Effector CD8-positive, alpha-beta T cell (primary cell): ENCODE data around the gene OLFML2B.

ENCODE experiments used
- DNase-seq: peaks from one replicate; lab custom pipeline; 2025; lab: John Stamatoyannopoulos, UW

Gene OLFML2B

DNA sequence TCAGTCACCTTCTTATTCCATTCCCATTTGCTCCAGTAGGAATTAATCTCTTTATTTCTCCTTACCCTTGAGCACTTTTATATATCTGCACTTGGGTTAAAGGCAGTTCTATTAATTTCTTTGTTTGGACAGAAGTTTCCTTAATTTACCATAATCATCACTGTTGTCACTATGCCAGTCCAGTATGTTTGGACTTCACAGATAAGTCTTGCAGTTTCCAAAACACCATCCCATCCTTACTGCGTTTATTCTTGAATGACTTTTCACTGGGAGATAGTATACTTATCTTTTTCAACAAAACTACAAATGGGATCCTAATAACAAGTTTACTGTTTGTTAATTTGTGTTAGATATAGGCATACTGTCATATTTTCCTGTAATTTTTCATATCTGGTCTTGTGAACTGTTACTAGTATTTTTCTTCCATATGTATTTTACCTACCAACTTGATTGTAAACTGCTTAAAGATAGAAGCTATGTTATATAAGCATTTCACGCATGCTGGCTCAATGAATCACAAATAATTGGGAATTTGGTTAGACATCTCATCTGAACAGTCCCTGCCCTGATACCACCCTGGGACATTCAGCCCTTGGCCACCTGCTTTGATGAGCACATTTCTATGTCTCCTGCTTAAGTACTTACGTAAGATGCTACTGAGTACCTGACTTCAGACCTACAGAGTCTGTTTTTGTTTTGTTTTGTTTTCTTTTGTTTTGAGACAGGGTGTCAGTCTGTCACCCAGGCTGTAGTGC lies 78.2 kb downstream of the OLFML2B start:
- no peak for DNase-seq

DNA sequence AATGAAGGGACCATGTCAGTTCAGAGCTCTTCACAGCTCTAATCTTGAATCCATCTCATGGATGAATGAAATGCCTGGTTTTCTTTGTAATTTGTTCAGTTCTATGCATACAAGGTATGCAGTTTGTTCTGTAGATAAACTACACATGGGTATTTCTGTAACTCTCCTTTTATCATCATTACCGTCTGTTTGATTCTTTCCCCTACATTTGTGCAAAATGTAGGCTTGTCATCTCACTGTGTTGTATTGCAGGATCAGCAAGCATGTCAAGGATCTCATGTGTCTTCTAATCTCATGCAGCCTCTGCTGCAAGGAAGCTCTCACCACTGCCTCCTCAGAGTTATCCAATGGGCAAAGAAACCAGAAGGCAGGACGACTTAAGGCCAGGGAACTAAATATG lies 79.3 kb downstream of the OLFML2B start:
- DNase-seq: no peak

DNA sequence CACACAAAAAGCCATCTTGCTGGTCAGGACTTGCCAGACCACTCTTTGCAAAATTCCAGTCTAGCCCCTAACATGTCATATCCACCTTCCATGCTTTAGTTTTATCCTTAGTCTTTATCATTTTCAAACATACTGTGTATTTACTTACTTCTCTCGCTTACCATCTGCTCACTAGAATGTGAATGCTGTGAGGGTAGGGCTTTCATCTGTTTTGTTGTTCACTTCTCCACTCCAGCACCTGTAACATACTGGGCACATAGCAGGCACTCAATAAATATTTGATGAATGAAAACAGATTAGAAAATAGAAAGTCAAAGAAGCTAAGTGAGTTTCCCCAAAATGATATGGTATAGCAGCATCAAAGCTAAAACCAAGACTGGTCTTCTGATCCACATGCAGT lies 79.9 kb downstream of the OLFML2B start:
- no peak for DNase-seq

DNA sequence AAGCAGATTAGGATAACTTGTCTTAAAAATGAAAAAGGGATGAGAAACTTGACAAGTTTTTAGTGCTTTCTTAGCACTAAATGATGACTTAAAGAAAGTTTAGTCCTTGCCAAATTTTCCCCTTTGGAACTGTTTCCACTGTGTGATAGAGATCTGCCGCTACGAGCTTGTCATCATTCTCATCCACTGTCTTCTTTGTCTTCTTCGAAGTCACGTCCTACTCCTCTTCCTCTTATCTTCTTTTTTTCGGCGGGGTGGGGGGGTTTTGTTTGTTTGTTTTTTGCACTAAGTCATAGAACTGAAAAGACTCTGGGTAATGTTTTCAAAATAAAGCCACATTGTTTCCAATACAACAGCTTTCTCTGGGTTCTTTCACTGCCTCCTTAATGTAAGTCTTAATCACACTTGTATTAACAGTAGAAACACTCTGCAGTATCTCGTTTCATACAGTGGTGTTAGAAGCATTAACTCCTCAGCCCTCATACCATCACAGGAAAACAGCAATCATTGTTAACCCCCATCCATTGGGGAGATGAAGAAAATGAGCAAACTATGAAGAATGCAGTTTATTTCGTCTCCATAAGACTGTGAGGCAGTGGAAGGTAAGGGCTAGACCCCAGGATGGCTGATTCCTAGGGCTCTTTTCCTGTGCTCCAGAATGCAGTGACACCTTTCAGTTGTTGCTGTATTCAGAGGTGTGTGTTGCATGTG lies 81.8 kb downstream of the OLFML2B start:
- no peak for DNase-seq

DNA sequence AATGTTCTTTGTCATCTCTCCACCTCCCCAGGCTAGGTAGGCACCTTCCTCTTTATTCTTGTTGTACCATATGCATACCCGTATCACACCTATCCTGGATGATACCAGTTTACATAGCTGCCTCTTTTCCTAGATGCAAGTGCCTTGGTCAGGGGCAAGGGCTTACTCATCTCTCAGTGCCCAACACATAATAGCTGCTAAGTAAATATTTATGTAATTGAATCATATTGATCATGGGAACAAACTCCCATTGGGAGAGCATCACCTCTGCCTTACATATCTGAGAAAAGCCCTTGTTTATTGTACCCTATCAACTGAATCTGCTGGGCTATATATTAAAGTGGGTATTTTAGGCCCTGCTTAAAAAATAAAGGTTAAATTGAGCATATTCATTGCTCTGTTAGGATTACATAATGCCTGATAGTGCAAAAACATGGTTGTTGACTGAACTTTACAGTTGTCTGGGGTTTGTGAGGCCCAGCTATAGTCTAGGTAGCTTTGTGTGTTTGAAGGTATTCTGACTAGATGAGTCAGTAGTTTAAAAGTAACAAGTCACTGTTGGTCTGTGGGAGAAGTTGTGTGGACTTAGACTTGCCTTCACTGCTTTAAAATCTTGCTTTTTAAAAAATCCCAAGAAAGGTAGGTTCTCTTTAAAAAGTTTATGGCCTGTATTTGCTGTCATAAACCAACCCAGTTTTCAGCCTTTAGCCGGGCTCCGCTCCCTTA lies 82.6 kb downstream of the OLFML2B start:
- DNase-seq: no peak

DNA sequence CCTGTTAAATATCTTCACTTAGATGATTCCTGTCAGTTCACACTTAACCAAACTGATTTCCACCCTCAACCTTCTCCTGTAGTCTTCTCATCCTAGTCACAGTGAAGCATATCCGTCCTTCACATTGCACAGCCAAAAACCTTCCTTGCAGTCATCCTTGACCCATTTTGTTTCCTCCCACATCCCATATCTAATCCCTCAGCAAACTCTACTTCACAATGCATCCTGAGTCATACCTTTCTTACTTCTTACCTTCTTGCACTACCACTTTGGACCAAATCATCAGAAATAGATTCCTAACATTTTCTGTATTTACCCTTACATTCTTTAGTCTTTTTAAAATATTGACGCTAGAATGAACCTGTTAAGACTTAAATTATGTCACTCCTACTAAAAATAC lies 86.9 kb downstream of the OLFML2B start:
- DNase-seq: no peak

DNA sequence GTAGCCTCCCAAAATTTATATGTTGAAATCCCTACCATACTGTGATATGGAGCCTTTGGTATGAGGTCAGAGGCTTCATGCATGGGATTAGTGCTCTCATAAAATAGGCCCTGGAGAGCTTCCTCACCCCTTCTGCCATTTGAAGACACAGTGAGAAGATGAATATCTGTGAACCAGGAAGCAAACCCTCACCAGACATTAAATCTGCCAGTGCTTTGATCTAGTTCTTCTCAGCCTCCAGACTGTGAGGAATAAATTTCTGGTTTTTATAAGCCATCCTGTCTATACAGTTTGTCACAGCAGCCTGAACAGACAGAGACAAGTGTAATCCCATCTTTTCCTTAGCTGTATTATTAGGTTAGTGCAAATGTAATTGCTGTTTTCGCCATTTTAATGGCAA lies 88.4 kb downstream of the OLFML2B start:
- no peak for DNase-seq

DNA sequence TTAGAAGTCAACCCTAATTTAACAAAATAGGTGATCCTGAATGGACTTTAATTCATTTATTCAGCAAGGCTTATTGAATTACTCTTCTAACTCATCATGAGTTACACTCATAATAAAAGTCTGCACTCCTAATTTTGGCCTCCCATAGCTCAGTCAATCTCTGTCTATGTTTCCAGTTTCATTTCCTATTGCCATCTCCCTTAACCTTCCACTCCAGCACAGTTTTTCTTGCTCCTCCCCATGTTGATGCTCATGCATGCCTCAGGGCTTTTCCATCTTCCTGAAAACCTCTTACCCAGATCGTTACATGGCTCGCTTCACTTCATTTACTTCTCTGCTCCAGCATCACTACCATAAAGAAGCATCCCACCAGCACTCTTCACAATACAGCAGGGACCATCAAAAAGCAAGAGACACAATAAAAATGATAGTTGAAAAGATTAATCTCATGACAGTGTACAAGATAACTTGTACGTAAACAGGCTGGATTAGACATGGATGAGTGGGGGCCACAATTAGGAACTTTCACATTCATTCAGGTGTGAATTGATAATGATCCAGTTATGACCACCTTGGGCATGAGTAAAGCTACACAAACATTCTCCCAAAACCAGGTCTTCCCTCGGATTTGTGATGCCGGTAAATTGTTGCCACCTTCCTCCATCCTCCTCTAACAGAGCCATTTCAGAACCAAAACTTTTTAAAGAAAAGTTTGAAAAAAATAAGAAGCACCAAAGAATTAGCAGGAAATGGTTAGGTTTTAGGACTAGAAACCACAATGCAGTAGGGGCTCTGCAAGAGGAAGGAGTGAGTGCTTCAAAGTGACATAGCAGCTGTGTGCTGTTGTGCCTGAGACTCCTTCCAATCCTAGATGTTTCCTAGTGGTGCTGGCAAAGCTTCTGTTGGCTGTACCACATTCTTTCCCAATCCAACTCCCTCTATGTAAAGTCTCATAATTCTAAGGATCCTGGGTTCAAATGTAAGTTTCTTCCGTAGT lies 89.8 kb downstream of the OLFML2B start:
- no peak for DNase-seq
